Kidney (tissue), 14 donors: ENCODE data around the gene HIBADH. TPM values are rescaled to one million over a fixed set of nuclear protein-coding genes. Genes with fewer than 3 reads are reported as not detected.

Experiments used
- DNase-seq, 5 donors: peaks; one replicate each; pipeline ENCODE4 v3.0.0-alpha.2; 2013 to 2020
- FAIRE-seq: peaks from 2 replicates; lab custom pipeline; 2012; peaks lifted over from hg19 to GRCh38; lab: Jason Lieb, UNC
- H3K27ac ChIP-seq, 2 donors: one replicate each; pipeline ENCODE4 v1.7.0; 2013; ENCODE audit warnings: low read depth in 2 of 2, low read length in 2 of 2, inconsistent platforms in 1 of 2
- H3K27me3 ChIP-seq: one replicate; pipeline ENCODE4 v1.7.1; 2013; ENCODE audit warnings: low read length, inconsistent platforms; ENCODE audit not compliant: control insufficient read depth, insufficient read depth
- H3K36me3 ChIP-seq, 3 donors: one replicate each; pipeline versions ENCODE4 v1.7.0 to v1.7.1; 2013; ENCODE audit warnings: low read length in 3 of 3, control low read depth in 1 of 3, inconsistent platforms in 1 of 3; ENCODE audit not compliant: insufficient read depth in 3 of 3, control insufficient read depth in 2 of 3
- H3K4me1 ChIP-seq, 3 donors: one replicate each; pipeline versions ENCODE4 v1.7.0 to v1.7.1; 2013; ENCODE audit warnings: low read length in 3 of 3, inconsistent platforms in 1 of 3, low read depth in 1 of 3; ENCODE audit not compliant: control insufficient read depth in 2 of 3, insufficient read depth in 2 of 3
- H3K4me3 ChIP-seq, 3 donors: one replicate each; pipeline versions ENCODE4 v1.7.0 to v1.8.1; 2013; ENCODE audit warnings: low read length in 3 of 3, control low read depth in 1 of 3, inconsistent platforms in 1 of 3
- H3K9ac ChIP-seq, 3 donors: one replicate each; pipeline versions ENCODE4 v1.7.0 to v1.7.1; 2013; ENCODE audit warnings: low read length in 3 of 3, control low read depth in 1 of 3, inconsistent platforms in 1 of 3
- H3K9me3 ChIP-seq, 3 donors: one replicate each; pipeline versions ENCODE4 v1.7.0 to v1.7.1; 2013; ENCODE audit warnings: low read length in 3 of 3, control low read depth in 1 of 3, inconsistent platforms in 1 of 3; ENCODE audit not compliant: control insufficient read depth in 2 of 3, insufficient read depth in 1 of 3
- intact Hi-C: fragments of 100-400 bp; cut with DNase I; formaldehyde crosslinking; loops from one replicate; pipeline ENCODE4 v1.11.1; 2022
- polyA plus RNA-seq: library from polyadenylated mRNA; stranded (reverse); fragments of 350-450 nt; fragmentation: Illumina TruSeq; extraction: RNeasy Lipid Tissue Mini Kit (QIAGEN cat#74804); gene quantifications from one replicate; pipeline ENCODE4 v1.2.3, GENCODE V29; 2014; ENCODE audit warnings: low read depth, low replicate concordance; ENCODE audit not compliant: insufficient read depth
- total RNA-seq: library from RNA; stranded (reverse); fragmentation: NEBNext Ultra II Directional; extraction: Animal tissue kit (Norgen Biotek cat#: 25700); gene quantifications from one replicate; pipeline ENCODE4 v1.2.1, GENCODE V29; 2021
- TF ChIP-seq, protein P1 (sequence below): IDR thresholded peaks from 3 replicates; pipeline ENCODE4 v1.5.1; 2012; ENCODE audit warnings: mild to moderate bottlenecking, moderate library complexity, borderline replicate concordance; ENCODE audit not compliant: insufficient read depth; ENCODE audit errors: extremely low read depth
- donor health status: control.
- donor health status: control.
- donor health status: control.
- donor health status: control.
- donor health status: control.
- donor health status: DM: yes; HTN: yes; CAD: no.
- donor health status: Normal renal cell carcinoma (clear cell type).

HIBADH gene
- total and polyA plus RNA-seq, 2 donors from 2014 or later: 42.6 to 160 TPM

DNA sequence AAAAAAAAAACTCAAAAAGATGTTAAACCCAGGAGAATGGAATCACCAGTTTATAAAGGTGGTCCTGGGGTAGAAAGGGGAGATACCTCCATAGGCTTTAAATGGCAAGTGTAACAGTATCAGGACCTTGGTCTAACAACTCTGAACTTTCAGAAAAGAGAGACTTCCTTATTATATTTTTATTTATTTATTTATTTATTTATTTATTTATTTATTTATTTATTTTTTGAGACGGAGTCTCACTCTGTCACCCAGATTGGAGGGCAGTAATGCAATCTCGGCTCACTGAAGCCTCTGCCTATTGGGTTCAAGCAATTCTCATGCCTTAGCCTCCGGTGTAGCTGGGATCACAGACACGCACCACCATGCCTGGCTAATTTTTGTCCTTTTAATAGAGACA, 12.4 kb downstream of the HIBADH start:
- no peak overlapping the region for H3K4me3 ChIP-seq
- H3K9ac ChIP-seq: no peak overlapping the region
- H3K36me3 ChIP-seq: peaks cover 0 to 5% (median 2%) of the 10 kb centered on the region in 3 donors
- no peaks in the 10 kb centered on the region for H3K27me3 ChIP-seq
- H3K4me1 ChIP-seq: no peaks in the 10 kb centered on the region
- no peak for FAIRE-seq
- no peaks in the 10 kb centered on the region for H3K9me3 ChIP-seq
- H3K27ac ChIP-seq: no peak overlapping the region
- TF ChIP-seq, protein P1, sequence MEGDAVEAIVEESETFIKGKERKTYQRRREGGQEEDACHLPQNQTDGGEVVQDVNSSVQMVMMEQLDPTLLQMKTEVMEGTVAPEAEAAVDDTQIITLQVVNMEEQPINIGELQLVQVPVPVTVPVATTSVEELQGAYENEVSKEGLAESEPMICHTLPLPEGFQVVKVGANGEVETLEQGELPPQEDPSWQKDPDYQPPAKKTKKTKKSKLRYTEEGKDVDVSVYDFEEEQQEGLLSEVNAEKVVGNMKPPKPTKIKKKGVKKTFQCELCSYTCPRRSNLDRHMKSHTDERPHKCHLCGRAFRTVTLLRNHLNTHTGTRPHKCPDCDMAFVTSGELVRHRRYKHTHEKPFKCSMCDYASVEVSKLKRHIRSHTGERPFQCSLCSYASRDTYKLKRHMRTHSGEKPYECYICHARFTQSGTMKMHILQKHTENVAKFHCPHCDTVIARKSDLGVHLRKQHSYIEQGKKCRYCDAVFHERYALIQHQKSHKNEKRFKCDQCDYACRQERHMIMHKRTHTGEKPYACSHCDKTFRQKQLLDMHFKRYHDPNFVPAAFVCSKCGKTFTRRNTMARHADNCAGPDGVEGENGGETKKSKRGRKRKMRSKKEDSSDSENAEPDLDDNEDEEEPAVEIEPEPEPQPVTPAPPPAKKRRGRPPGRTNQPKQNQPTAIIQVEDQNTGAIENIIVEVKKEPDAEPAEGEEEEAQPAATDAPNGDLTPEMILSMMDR: no peak
- no peak for DNase-seq
- intact Hi-C loops: no loop called here

GRCh38 chr7:27647489-27647888, 15.2 kb downstream of the HIBADH start:
- DNase-seq (no peak), FAIRE-seq (no peak)
- no peaks in the 10 kb centered on the region for H3K9me3 ChIP-seq
- TF ChIP-seq, protein P1: no peak
- no peak overlapping the region for H3K4me3 ChIP-seq
- intact Hi-C loops: no loop called here
- no peaks in the 10 kb centered on the region for H3K4me1 ChIP-seq
- no peaks in the 10 kb centered on the region for H3K27me3 ChIP-seq
- no peak overlapping the region for H3K9ac ChIP-seq
- H3K27ac ChIP-seq: no peak overlapping the region
- peaks cover 0 to 5% (median 2%) of the 10 kb centered on the region in 3 donors for H3K36me3 ChIP-seq

GRCh38 chr7:27647046-27647445, 15.6 kb downstream of the HIBADH start:
- DNase-seq (no peak), FAIRE-seq (no peak)
- TF ChIP-seq, protein P1: no peak
- no peak overlapping the region for H3K27ac ChIP-seq
- H3K4me1 ChIP-seq: peaks cover 0 to under 1% (median 0%) of the 10 kb centered on the region in 3 donors
- peaks cover 0 to 5% (median 2%) of the 10 kb centered on the region in 3 donors for H3K36me3 ChIP-seq
- no peaks in the 10 kb centered on the region for H3K27me3 ChIP-seq
- no peaks in the 10 kb centered on the region for H3K9me3 ChIP-seq
- no peak overlapping the region for H3K4me3 ChIP-seq
- no peak overlapping the region for H3K9ac ChIP-seq
- intact Hi-C loops: no loop called here

GRCh38 chr7:27642271-27642670, 20.4 kb downstream of the HIBADH start:
- Histone ChIP-seq H3K4me3 (no peak overlapping the region), H3K9ac (no peak overlapping the region), H3K27ac (no peak overlapping the region), H3K4me1 (peaks cover 0 to 17% (median 2%) of the 10 kb centered on the region in 3 donors), H3K27me3 (no peaks in the 10 kb centered on the region), H3K36me3 (peaks cover 0 to under 1% (median under 1%) of the 10 kb centered on the region in 3 donors), H3K9me3 (no peaks in the 10 kb centered on the region)
- TF ChIP-seq, protein P1: no peak
- intact Hi-C loops: no loop called here
- FAIRE-seq: no peak
- DNase-seq: no peak
